ENCODE results near the gene MXRA7.

GRCh38 chr17:76702941-76703637 is 7.7 kb downstream of the MXRA7 start:
- no peak for TF ChIP-seq MAX (IDR thresholded peaks at IDR 0.05)
- no peak for TF ChIP-seq REST (IDR thresholded peaks at IDR 0.05; ENCODE audit: low read depth)
- no peak for TF ChIP-seq ZBTB7A (IDR thresholded peaks at IDR 0.05; ENCODE audit: low read depth)
- TF ChIP-seq EP300 (IDR thresholded peaks at IDR 0.05; ENCODE audit: borderline replicate concordance), result no peak
- TF ChIP-seq TAF1 (IDR thresholded peaks at IDR 0.05; ENCODE audit: low read depth), result no peak
- no peak for TF ChIP-seq TEAD4 (IDR thresholded peaks at IDR 0.05)
- TF ChIP-seq YY1 (IDR thresholded peaks at IDR 0.05; ENCODE audit: low read depth), result no peak
- no peak for TF ChIP-seq TCF12 (IDR thresholded peaks at IDR 0.05; ENCODE audit: low read depth)
- TF ChIP-seq RAD21 (IDR thresholded peaks at IDR 0.05; ENCODE audit: low read depth), result no peak
- no peak for TF ChIP-seq USF1 (IDR thresholded peaks at IDR 0.05)
- no peak for TF ChIP-seq FOXM1 (IDR thresholded peaks at IDR 0.05; ENCODE audit: borderline replicate concordance, low read depth)

Measured in Ishikawa (cell line).